Measurements from ENCODE around the gene TMEM30B. TPM values are rescaled to one million over a fixed set of nuclear protein-coding genes. Genes with fewer than 3 reads are reported as not detected.

The TMEM30B gene
- total RNA-seq, 2 experiments from 2014 or later = 1.7 to 1.8 TPM

DNA sequence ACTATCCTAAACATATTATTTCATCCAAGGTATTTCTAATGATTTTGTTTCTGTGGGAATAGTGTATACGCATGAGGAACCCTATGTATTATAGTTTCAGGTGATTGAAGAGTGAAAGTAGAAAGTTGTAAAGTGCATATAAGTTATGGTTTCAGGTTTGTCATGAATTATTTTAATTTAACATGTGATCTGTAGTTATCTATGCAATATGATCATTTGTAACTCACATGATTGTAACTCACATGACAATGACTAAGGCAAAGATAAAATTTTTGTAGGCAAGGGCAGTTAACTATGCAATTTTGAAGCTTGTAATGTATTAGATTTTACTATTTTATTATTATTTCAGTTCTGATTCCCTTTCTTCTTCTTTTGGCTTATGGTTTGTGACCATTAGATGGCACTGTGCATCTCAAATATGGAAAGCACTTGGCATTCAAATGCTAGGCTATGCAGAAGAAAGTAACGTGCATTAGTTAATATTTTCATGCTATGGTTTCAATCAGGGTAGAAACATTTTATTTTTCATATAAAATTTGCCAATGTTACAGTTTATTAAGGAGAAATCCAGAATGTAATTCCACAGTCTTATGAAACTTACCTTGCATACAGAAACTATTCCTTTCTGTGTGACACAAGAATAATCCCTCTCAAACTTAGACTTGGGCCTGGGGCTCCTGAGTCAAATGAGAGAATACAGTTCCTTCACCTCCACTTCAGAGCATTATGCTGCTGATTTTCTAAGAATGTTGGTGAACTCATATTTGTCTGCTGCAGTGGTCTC lies 15.8 kb upstream of the TMEM30B start:
- ChIA-PET CTCF (interaction anchor here (0.6 to 2.8 kb wide), 20 partner anchors 10 to 540 kb away, joined by 3 to 32 read pairs (median 4); partner anchors contain the start of genes PRKCH and TMEM30B), POLR2A (interaction anchor here (0.6 to 1.0 kb wide), 2 partner anchors 11 to 25 kb away, joined by 3 read pairs; partner anchors contain the start of gene PRKCH)
- peak; percentile 64 for ATAC-seq
- no peak for DNase-seq
- Mint-ChIP-seq H3K4me1 (ENCODE audit: low read depth) (peaks cover 53% of the 10 kb centered on the region), H3K4me3 (peak overlapping the region; percentile 56), H3K27ac (peak overlapping the region; percentile 79), H3K36me3 (ENCODE audit: low read depth) (peaks cover 7% of the 10 kb centered on the region), H3K27me3 (no peaks in the 10 kb centered on the region), H3K9me3 (peaks cover 2% of the 10 kb centered on the region)
- TF ChIP-seq, protein P1, sequence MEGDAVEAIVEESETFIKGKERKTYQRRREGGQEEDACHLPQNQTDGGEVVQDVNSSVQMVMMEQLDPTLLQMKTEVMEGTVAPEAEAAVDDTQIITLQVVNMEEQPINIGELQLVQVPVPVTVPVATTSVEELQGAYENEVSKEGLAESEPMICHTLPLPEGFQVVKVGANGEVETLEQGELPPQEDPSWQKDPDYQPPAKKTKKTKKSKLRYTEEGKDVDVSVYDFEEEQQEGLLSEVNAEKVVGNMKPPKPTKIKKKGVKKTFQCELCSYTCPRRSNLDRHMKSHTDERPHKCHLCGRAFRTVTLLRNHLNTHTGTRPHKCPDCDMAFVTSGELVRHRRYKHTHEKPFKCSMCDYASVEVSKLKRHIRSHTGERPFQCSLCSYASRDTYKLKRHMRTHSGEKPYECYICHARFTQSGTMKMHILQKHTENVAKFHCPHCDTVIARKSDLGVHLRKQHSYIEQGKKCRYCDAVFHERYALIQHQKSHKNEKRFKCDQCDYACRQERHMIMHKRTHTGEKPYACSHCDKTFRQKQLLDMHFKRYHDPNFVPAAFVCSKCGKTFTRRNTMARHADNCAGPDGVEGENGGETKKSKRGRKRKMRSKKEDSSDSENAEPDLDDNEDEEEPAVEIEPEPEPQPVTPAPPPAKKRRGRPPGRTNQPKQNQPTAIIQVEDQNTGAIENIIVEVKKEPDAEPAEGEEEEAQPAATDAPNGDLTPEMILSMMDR (IDR thresholded peaks at IDR 0.05) = peak; percentile 81
- intact Hi-C loops (cut with micrococcal nuclease) = loop anchor here (5.0 to 10.0 kb wide), 2 partner anchors 160 to 538 kb away; no protein-coding TSS in a partner anchor

DNA sequence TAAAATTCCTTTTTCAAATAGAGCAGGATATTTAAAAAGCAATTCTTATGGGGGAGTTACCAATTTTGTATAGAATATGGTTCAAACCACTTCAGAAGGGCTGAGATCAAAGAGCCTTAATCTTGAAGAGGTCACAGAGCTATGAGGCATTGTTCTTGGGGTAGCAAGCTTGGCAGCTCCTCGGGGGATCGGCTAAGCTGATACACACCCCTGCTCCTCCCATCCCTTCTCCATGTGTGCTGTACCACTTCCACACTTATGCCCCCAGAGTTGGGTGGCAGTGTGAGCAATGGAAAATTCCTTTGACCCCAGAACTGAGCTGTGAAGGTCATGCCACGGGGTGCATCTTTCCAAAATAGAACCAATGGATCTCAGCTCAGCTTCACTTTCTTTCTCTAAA lies 15.0 kb upstream of the TMEM30B start:
- Mint-ChIP-seq H3K27ac (peak overlapping the region; percentile 79), H3K27me3 (no peaks in the 10 kb centered on the region), H3K4me3 (peak overlapping the region; percentile 56), H3K4me1 (ENCODE audit: low read depth) (peaks cover 53% of the 10 kb centered on the region), H3K9me3 (peaks cover 2% of the 10 kb centered on the region), H3K36me3 (ENCODE audit: low read depth) (peaks cover 6% of the 10 kb centered on the region)
- DNase-seq (no peak), ATAC-seq (peak; percentile 50)
- TF ChIP-seq, protein P1 (IDR thresholded peaks at IDR 0.05) = no peak
- intact Hi-C loops (cut with micrococcal nuclease) = loop anchor here (5.0 to 10.0 kb wide), 2 partner anchors 161 to 539 kb away; no protein-coding TSS in a partner anchor
- CTCF ChIA-PET = interaction anchor here (0.6 to 2.8 kb wide), 22 partner anchors 9 to 541 kb away, joined by 3 to 32 read pairs (median 4); partner anchors contain the start of genes PRKCH and TMEM30B
- POLR2A ChIA-PET = interaction anchor here (0.6 to 1.0 kb wide), 2 partner anchors 11 to 25 kb away, joined by 3 read pairs; partner anchors contain the start of gene PRKCH

DNA sequence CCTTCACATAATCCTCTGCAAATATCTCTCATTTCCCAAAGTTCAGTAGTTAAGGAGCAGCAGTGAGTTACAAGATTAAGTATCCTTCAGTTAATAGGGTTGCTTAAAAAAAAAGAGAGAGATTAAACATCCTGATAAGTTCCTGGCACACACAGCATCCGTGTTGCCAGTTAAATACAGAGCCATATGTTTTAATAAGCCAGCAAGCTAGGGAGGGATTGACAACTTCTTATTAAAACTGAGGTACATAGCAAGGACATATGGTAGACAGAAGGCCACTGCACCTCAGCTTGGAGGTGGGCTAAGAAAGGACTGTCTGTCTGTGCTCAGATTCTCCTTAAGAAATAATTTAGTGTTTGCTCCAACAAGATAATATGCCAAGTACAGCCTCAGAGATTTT lies 9.6 kb upstream of the TMEM30B start:
- no peak overlapping the region for H3K4me3 Mint-ChIP-seq
- H3K9me3 Mint-ChIP-seq = no peaks in the 10 kb centered on the region
- peaks cover 8% of the 10 kb centered on the region for H3K4me1 Mint-ChIP-seq (ENCODE audit: low read depth)
- TF ChIP-seq, protein P1 (IDR thresholded peaks at IDR 0.05) = no peak
- DNase-seq (no peak), ATAC-seq (no peak)
- CTCF ChIA-PET = interaction anchor here (1.4 to 3.9 kb wide), 4 partner anchors 11 to 546 kb away, joined by 3 to 20 read pairs (median 9); no protein-coding TSS in a partner anchor
- no peaks in the 10 kb centered on the region for H3K27me3 Mint-ChIP-seq
- no peak overlapping the region for H3K27ac Mint-ChIP-seq
- intact Hi-C loops (cut with micrococcal nuclease) = loop anchor here (10.0 kb wide), 1 partner anchor 544 kb away; no protein-coding TSS in a partner anchor
- POLR2A ChIA-PET = no interaction called here
- H3K36me3 Mint-ChIP-seq (ENCODE audit: low read depth) = no peaks in the 10 kb centered on the region

DNA sequence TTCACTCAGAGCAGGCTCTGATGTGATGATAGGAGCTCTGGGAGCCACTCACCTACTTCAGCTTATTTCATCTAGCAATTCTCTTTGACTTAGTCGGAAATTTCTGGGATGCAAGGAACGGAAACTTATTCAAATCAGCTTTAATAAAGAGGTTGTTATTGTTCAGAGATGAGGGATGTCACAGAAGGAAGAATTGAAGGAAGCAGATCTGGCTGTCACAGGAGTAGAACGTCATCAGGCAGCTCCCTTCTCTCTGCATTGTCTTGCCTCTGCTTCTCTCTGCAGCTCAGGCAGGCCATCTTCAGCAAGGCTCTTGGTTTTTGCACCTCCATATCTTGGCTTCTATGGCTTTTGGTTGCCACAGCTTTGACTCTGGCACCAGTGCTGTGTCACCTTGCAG lies 7.6 kb upstream of the TMEM30B start:
- H3K27me3 Mint-ChIP-seq = no peaks in the 10 kb centered on the region

More for the DNA sequence above, 7.6 kb upstream of the TMEM30B start:
- DNase-seq = no peak
- no peak overlapping the region for H3K27ac Mint-ChIP-seq
- H3K4me1 Mint-ChIP-seq (ENCODE audit: low read depth) = peaks cover 14% of the 10 kb centered on the region
- no peaks in the 10 kb centered on the region for H3K9me3 Mint-ChIP-seq
- ChIA-PET CTCF (interaction anchor here (0.6 to 1.9 kb wide), 6 partner anchors 9 to 665 kb away, joined by 3 to 10 read pairs (median 3); no protein-coding TSS in a partner anchor), POLR2A (interaction anchor here (0.6 to 1.4 kb wide), 2 partner anchors 8 to 262 kb away, joined by 3 read pairs; no protein-coding TSS in a partner anchor)
- no peaks in the 10 kb centered on the region for H3K36me3 Mint-ChIP-seq (ENCODE audit: low read depth)
- no peak for ATAC-seq
- intact Hi-C loops (cut with micrococcal nuclease) = no loop called here
- H3K4me3 Mint-ChIP-seq = no peak overlapping the region
- TF ChIP-seq, protein P1 (IDR thresholded peaks at IDR 0.05) = no peak

Measured in activated CD8-positive, alpha-beta T cell treated with anti-CD3 and anti-CD28 coated beads for 36 hours (primary cell).